ENCODE results near the gene PARD3. TPM values are rescaled to one million over a fixed set of nuclear protein-coding genes. Genes with fewer than 3 reads are reported as not detected.

The PARD3 gene
- total and polyA plus RNA-seq, 7 donors = 20.2 to 84.4 (median 53.4) TPM

- 66 to 71% (median 68%) methylated on average over 6 of the region's 6 CpGs for WGBS, 3 donors
- ATAC-seq (no peak), DNase-seq (no peak)
- Histone ChIP-seq H3K27ac (no peak overlapping the region), H3K4me1 (no peaks in the 10 kb centered on the region), H3K4me3 (no peak overlapping the region), H3K9me3 (no peaks in the 10 kb centered on the region), H3K36me3 (ENCODE audit: insufficient read depth in 1 of 2, low read depth in 1 of 2) (no peaks in the 10 kb centered on the region), H3K27me3 (ENCODE audit: insufficient read depth in 3 of 3, low read length in 2 of 3) (no peaks in the 10 kb centered on the region)
- intact Hi-C loops (cut with DNase I) = no loop called here
- TF ChIP-seq, protein P1, sequence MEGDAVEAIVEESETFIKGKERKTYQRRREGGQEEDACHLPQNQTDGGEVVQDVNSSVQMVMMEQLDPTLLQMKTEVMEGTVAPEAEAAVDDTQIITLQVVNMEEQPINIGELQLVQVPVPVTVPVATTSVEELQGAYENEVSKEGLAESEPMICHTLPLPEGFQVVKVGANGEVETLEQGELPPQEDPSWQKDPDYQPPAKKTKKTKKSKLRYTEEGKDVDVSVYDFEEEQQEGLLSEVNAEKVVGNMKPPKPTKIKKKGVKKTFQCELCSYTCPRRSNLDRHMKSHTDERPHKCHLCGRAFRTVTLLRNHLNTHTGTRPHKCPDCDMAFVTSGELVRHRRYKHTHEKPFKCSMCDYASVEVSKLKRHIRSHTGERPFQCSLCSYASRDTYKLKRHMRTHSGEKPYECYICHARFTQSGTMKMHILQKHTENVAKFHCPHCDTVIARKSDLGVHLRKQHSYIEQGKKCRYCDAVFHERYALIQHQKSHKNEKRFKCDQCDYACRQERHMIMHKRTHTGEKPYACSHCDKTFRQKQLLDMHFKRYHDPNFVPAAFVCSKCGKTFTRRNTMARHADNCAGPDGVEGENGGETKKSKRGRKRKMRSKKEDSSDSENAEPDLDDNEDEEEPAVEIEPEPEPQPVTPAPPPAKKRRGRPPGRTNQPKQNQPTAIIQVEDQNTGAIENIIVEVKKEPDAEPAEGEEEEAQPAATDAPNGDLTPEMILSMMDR (IDR thresholded peaks at IDR 0.05) = no peak
These were observed 630.7 kb downstream of the PARD3 start for GRCh38 chr10:34184397-34184796.

GRCh38 chr10:34183016-34183796 lies 631.9 kb downstream of the PARD3 start:
- intact Hi-C loops (cut with DNase I) = no loop called here
- no peak for ATAC-seq
- Histone ChIP-seq H3K27ac (no peak overlapping the region), H3K9me3 (no peaks in the 10 kb centered on the region), H3K27me3 (ENCODE audit: insufficient read depth in 3 of 3, low read length in 2 of 3) (no peaks in the 10 kb centered on the region), H3K36me3 (ENCODE audit: insufficient read depth in 1 of 2, low read depth in 1 of 2) (no peaks in the 10 kb centered on the region), H3K4me1 (no peaks in the 10 kb centered on the region), H3K4me3 (no peak overlapping the region)
- TF ChIP-seq, protein P1 (IDR thresholded peaks at IDR 0.05) = no peak
- DNase-seq = no peak
- 94% methylated on average over 15 of the region's 15 CpGs for WGBS, 3 donors

DNA sequence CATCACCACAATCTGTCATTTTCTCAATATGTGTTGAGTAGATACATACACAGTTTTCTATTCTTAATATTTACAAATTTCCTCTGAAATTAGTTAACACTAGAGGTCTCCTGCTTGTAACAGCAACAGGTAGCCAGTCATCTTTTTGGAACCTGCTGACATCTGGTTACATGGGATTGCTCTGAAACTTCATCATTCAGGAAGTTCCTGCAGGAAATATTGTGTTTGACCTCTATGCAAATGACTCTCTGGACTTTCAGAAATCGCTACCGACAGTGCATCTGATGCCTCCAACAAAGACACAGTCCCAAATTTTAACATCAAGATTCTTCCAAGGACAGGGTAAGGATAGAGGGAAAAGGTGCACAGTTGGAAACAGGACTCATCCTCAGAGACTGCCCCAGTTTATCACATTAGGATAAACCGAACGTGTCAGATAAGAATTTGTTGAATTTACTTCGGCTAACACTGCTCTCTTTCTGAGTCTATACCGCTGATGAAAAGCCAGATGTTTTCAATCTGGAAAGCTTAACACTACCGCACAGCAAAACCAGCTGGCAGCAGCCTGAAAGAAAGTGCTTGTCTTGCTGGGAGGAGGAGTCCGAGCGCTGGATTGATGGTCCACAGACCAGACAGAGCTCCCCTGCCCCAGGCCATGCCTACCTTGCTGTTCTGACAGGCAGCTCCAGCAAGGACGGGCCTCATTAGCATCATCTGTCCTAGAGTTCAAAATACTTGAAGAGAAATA lies 633.4 kb downstream of the PARD3 start:
- Histone ChIP-seq H3K27ac (no peak overlapping the region), H3K27me3 (ENCODE audit: insufficient read depth in 3 of 3, low read length in 2 of 3) (no peaks in the 10 kb centered on the region), H3K4me1 (no peaks in the 10 kb centered on the region), H3K36me3 (ENCODE audit: insufficient read depth in 1 of 2, low read depth in 1 of 2) (no peaks in the 10 kb centered on the region), H3K4me3 (no peak overlapping the region), H3K9me3 (no peaks in the 10 kb centered on the region)
- DNase-seq (no peak), ATAC-seq (no peak)
- TF ChIP-seq, protein P1 (IDR thresholded peaks at IDR 0.05) = no peak
- whole genome bisulfite sequencing, 3 donors = 36 to 41% (median 39%) methylated on average over 10 of the region's 10 CpGs
- intact Hi-C loops (cut with DNase I) = no loop called here

DNA sequence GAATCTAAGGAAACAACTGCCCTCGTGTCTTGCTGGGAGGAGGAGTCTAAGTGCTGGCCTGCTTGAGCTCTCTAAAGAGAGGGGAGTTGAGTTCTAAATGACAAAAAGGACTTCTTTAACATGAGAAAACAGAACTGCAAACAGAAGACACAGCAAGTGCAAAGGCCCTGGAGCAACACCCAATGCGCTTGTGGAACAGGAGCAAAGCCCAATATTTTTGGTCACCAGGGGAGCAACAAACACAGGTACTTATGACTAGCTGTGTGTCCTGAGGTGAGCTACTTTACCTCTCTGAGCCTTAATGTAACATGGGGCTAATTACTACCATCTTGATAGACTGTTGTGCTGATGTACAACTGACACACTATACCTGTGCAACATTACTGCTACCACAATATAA lies 634.3 kb downstream of the PARD3 start:
- Histone ChIP-seq H3K27ac (no peak overlapping the region), H3K27me3 (ENCODE audit: insufficient read depth in 3 of 3, low read length in 2 of 3) (no peaks in the 10 kb centered on the region), H3K9me3 (no peaks in the 10 kb centered on the region), H3K4me3 (no peak overlapping the region), H3K4me1 (no peaks in the 10 kb centered on the region), H3K36me3 (ENCODE audit: insufficient read depth in 1 of 2, low read depth in 1 of 2) (no peaks in the 10 kb centered on the region)
- DNase-seq (no peak), ATAC-seq (no peak)
- intact Hi-C loops (cut with DNase I) = no loop called here
- TF ChIP-seq, protein P1 (IDR thresholded peaks at IDR 0.05) = no peak
- 91 to 94% (median 92%) methylated on average over 2 of the region's 2 CpGs for WGBS, 3 donors
